HG03196 (cell line): ENCODE data around the gene HNRNPL.

Experiments used
- ATAC-seq: cut with Tn5 transposase; IDR thresholded peaks from one replicate; pipeline ENCODE4 v1.9.1; 2021; ENCODE audit not compliant: unreplicated experiment

Gene HNRNPL

DNA sequence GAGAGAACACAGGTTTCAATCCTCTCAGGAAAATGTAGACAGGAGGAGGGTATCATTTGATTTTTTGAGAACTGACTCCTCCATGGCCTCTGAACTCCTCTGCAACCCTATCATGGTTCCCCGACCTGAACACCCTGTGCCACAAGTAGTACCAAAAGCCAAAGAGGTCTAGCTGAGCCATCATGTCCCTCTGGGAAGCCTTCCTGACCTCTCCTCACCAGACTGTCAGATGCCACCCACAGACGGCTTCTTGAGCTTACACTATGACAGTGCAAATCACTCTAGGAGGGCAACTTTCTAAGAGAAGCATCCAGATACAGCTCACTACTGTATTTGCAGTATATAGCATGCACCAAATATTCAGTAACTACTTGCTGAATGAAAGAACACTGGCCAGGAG, 3.7 kb downstream of the HNRNPL start:
- no peak for ATAC-seq

DNA sequence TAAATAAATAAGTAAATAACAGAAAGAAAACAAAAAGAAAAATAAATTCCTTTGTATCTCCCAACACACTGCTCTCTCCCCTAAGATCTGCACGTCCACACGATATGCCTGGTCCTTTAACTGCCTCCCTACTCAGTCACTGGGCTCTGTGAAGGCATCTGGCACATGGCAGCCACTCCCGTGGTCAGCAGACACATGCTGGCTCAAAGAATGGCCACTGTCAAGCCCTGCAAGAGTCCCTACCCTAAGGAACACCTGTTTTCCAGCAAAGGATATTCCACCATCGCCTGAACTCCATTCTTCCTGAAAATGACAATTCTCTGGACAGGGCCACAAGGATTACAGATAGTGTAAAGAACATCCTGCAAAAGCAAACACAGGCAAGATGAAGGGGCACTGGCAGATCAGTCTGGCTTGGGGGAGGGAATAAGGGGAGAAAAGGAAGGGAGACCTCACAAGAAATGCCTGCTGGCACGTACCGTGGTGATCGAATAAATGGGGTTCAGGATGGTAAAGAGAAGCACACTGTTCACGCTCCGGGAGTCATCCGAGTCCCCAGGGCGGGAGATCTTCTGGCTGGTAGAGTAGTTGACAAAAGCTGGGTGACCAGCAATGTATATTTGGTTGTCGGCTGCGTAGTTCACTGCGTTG, 4.3 kb downstream of the HNRNPL start:
- ATAC-seq: no peak

DNA sequence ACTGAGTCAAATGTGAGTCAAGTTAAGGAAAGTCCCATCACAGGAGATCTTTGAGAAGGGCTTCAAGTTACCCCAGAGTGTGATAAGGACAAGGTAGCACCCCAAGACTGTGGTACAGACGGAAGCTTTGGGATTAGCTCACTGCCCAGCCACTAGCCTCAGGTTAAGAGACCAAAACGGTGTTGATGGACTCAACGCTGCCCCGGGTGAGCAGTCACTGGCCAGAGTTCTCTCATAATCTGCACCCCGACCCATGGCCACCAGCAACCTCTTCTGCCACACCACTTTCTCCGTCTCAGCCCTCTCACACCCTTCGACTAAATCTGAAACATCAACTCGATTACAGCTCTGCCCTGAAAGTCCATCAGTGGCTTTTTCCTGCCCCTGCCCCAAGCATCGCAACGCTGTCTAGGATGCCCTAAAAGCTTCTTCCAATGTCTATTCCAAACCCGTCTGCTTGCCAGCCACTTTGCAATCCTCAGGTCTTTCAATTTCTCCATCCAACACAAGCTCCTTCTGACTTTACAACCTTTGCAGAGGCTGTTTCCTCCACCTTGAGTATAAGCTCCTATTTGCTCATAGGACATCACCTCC, 5.6 kb downstream of the HNRNPL start:
- no peak for ATAC-seq

DNA sequence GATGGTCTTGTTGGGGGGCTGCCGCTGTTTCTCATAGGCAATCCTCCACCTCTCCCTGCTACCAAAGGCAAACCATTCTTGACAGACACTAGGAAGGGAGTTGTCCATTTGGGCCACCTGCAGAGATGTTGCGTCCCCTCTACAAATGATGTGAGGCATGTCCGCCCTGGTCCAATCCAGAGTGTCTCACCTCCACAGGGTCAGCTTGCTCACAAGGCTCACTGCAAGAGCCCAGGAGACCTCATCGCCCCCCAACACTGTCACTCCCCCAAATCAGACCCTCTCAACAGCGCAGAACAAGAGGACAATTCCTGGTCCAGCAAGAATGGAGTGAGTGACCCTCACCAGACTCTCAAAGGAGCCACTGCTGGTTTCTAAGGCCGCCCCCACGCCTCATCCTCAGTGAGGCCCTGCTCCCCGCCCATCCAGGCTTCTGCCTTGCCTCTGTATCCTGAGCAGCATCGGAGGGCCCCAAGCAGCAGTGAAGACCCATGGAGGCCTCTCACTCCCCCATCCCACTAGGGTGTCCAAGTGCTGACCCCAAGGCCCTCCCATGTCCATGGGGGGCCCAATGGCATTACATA, 6.5 kb downstream of the HNRNPL start:
- no peak for ATAC-seq

DNA sequence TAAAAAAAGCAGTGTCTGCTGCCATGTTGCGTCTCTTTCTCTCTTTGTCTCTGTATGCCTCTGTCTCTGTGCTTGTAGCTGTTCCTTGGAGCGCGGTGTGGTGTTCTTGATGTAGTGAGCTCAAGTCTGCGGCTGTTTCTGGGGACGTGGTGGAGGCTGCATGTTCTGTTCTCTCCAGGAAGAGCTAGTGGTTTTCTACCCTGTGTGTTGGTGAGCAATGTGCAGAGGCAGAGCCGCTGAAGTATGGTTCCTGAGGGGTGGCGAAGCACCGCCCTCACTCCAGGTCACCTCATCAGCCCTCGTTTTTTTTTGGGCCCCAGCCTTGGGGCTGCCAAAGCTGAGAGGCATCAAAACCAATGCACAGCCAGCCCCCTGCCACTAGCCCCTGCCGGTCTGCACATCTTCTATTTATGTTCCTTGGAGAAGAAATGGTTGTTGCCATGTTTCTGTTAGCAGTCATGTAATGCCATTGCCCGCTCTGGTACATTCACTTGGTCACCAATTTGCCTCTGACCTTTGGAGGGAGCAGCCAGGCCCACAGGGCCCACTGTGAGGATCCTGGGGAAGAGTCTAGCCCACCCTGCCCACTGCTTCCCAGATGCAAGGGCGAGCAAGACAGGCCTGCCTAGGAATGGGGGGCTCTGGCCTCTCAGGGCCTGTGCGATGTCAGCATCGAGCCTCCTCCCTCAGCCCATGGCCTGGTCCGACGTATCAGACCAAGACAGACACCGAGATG, 7.2 kb downstream of the HNRNPL start:
- no peak for ATAC-seq

DNA sequence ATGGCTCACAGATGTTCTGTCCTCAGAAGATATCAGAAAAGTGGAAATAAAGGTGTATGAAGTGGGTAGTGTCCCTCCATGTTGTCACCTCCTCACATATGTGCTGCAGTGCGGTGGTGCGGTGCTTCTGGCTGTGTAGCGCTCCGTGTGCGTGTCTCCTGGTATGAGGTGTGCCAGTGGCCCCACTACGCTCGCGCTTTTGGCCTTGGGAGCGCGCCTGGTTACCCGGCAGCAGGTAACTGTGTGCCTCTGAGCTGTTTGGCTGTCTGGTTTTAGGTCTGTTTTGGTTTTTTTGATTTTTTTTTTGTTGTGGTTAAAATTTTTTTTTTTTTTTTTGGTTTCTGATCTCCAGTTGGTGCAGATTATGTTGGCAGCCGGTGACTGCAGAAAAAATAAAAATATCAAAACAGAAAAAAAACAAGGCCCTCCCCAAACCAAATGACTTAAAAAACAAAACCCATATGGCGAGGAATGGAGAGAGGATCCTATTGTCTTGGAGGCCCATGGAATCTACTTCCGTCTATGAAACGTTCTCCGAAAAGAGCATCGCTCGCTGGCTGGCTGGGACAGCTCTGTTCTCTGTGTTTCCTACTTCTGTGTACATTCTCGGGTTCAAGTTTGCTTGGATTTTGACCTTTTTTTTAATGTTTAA, 7.9 kb downstream of the HNRNPL start:
- ATAC-seq: no peak

DNA sequence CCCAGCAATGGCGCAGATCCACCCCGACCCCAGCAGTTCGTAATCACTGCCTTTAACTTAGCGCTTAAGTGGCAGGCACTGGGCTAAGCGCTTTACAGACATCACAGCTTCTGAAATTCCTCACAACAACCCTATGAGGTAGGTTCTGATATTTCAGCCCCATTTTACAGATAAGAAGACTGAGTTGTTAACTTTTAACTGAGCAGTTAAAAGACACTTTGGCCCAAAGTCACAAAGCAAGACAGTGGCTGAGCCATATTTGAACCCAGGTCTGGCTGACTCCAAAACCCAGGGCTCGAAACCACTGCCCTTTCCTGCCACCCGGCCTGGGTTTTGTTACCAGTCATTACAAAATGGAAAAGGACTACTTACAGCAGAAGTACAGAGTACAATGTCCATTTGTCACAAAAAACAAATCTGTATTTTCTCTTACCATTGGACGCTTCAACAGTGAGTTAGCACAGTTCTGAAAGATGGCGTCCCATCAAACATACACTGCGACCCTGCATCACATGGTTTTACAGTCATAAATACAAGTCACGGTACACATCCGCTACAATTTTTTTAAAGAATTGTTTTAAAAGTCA, 8.5 kb downstream of the HNRNPL start:
- ATAC-seq: no peak

DNA sequence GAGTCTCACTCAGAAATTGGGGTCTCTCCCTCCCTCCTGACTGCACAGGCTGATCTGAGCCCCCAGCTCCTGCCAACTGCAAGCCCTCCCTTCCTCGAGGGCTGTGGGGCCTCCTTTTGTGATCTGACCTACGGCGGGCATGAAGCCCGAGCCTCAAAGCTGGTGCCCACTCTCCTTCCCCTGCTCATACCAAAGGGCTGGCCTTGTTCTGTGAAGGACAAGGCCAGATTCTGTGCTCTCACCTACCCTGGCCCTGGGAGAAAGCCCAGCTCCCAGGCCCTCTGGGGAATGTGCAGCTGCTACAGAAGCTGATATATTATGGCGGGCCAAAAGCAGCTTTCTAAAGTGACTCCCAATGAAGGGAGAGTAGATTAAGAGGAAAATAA, 9.2 kb downstream of the HNRNPL start:
- ATAC-seq: no peak

DNA sequence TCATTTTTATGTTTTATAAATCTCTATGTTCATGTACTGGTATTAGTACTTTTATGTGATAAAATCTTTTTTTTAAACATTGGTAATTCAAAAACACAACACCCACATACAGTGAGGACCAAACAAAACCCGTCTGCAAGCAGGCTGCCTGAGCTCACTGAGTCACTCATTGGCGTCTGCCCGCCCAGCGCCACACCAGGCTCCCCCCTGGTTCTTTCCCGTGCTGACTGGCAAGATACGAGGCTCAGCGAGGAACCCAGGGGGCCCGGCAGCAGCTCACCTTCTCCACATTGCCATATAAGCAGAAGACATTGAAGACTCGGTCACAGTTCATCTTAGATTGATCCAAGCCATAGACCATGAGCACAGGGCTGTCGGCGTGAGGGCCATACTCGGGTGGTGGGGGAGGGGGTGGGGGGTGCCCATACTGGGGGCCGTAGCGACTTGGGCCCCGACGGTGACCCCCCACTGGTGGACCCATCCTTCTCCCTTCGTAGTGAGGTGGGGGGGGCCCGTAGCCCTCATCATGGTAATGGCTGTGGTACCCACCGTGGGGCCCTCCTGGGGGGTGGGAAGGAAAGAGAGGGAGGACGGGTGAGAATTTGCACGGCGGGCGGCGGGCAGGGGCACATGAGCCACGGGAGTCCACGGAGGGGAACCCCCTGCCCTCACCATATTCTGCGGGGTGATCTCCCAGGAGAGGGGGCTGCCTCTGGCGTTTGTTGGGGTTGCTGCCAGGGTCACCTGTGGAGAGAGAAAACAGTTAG, 9.8 kb downstream of the HNRNPL start:
- ATAC-seq: no peak

DNA sequence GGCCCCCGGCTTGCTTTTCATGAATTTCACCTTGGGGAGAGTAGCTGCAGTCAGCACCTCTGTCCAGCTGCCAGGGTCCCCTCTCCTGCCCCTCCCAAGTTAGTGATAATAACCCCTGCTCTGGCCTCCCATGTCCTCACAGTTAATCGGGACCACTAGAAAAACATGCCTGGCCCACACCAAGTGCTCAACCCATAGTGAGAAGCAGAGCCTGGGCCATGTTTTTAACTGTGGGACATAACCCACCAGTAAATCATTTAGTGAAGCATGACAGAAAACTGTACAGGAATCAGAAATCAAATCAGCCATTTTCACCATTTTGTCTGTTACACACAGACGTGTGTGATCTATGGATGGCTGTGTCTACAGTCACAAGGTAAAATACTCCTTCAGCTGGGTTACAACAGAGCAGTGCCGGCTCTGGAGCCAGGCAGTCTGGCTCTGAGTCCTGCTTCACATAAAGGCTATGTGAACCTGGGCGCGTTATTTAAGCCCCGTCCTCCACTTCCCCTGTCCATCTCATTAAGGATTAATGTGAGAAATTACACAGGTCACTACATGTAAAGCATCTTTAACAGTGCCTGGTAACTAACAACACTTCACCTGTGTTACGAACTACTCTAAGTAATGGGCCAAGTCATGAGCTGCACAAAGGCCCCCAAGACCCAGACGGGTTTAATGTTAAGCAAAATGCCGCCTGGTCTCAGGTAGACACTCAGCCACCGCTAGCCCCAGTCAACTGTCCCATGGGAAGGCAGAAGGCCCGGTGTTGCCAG, 10.6 kb downstream of the HNRNPL start:
- ATAC-seq: no peak

DNA sequence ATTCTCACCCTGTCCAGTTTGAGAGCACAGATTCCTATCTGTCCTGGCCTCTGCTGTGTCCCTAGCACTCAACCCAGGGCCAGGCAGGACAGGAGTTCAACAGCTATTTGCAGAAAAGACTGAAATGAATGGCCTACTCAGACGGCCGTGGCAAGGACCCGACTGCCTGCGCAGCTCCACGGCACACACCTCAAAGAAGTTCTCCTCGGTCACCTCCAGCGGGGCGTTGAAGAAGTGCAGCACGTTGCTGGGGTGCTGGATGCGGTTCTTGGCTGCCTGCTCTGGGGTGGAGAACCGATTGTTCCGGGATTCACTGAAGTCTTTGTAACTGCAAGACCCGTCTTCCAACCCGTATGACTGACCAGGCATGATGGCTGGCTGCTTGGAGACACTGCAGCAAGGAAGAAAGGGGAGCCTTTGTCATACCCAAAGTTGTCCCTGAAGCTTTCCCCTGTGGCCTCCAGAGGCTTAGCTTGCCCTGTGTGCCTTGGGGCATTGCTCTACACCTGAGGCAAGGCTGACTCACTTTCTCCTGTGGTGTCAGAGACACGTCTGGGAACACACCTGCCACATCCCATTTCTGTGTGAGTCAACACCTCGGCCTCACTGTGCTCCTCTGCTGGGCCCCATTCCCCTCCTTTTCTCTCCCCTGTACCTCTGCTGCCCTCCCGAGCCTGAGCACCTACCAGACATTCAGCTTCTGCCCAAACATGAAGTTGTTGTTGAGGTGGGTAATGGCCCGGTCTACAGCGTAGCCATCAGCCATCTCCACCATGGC, 11.4 kb downstream of the HNRNPL start:
- ATAC-seq: no peak

DNA sequence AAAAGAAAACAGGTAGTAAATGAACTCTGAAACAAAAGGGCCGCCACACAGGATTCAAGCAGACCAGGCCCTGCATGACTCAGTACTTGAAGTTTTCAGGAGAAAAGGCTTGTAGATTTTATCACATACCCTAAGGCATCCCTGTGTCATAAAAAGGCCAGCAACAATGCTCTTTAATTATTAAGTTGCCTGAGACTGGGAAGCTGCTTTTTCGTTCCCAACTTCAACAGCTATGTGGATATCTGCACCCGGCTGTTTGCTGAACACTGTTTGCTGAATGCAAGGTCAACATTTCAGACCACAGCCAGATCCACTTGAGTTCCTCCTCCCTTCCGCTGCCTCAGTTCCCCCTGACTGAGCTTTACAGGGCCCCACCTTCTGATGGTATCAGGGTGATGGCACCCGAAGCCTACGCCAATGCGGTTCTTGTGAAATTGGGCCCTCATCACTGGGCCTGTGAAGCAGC, 12.1 kb downstream of the HNRNPL start:
- no peak for ATAC-seq

DNA sequence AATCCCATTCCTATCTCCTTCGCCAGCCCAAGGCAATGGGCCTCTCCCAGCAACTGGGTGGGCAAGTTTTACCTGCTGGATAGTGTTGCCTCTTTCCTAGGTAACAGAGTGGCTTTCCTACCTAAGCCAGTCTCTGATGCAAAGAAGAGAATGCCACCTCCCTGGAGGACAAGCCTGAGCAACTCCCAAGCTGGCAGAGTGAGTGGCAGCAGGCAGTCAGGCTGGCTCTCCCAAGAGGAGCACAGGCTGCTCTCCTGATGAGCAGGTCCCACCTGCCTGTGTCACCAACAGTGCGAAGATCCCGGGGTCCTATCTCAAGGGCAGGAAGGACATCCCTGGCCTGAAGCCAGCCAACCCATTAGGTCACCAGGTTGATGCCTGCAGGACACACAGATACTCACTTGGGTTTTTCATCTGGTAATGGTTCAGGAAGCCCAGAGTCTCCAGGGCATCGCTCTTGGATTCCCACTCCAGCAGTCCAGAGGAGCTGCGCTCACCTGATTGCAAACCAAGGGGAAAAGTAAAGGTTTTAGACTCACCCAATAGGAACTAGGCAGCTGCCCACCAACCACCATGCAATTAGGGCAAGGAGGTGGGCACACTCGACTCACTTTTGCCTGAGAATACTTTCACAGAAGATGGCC, 12.7 kb downstream of the HNRNPL start:
- ATAC-seq: no peak

DNA sequence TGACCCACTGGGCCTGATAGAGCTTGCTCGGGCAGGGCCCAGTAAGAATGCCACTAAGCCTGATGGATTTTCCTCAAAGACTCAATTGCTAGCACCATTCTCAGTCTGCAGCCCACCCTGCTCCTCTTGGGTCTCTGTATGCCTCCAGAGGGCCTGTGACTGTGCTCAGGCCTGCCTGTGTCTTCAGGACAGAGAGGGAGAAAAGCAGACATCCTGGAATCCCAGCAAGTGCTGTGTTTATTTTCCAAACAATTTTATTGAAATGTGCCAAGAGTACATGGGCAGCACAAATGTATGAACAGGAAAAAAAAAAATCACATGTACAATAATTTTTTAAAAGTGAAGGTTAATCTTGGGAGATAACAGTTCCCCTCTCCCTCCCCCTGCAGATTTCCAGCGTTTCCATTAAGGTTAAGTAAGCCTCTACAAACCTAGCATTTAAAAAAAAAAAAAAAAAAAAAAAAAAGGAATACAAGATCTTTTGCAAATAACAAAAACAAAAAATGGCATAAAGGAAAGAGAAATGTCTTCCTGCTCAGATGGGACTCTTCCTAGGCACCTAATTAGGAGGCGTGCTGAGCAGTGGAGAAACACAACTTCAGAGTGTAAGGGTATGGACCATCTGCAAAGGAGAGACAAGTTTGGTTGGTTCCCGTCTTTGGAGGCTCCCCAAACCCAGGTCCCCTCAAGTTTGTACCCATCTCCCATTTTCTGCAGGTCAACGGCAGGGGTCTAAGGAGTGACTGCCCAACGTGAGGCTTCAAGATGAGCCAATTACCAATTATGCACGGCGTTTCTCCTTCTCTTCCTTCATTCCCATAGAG, 13.4 kb downstream of the HNRNPL start:
- no peak for ATAC-seq

DNA sequence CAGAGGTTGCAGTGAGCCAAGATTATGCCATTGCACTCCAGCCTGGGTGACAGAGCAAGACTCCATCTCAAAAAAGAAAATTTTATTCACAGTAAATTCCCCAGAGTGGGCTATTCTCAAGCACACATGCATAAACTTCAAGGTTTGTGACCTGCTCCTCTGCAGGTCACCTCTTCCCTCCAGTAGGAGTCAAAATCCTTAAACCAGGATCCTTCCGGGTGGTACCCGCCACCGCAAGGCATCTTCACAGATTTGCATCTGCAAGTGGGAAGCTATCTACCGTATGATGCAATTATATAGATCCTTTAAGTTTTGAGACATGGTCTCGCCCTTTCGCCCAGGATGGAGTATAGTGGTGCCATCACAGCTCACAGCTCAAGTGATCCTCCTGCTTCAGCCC, 15.2 kb downstream of the HNRNPL start:
- no peak for ATAC-seq

DNA sequence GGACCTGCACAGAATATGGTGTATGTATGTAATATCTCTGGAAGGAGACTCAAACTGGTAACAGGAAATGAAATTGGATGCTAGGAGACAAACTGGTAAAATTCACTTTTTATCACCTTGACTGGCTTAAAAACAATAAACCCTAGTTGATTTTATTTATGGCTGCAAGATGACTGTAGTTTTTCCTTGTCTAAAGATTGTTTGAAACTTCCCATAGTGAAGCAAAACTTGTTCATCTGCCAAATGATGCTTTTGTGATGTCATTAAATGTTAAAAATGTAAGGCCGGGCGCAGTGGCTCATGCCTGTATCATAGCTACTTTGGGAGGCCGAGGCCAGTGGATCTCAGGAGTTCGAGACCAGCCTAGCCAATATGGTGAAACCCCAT, 15.7 kb downstream of the HNRNPL start:
- ATAC-seq: no peak

DNA sequence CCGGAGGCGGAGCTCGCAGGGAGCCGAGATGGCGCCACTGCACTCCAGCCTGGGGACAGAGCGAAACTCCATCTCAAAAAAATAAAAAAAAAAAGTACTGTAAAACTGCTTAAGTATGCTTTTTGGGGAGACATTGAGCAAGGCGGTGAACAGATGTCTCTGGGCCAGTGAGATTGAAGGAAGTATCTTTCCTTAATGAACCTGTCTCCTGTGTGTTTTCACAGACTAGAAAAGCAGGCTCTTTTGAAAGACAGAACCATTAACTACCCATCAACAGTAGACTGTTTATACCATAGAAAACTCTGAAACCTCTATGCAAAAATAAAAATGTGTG, 16.7 kb downstream of the HNRNPL start:
- ATAC-seq: no peak

DNA sequence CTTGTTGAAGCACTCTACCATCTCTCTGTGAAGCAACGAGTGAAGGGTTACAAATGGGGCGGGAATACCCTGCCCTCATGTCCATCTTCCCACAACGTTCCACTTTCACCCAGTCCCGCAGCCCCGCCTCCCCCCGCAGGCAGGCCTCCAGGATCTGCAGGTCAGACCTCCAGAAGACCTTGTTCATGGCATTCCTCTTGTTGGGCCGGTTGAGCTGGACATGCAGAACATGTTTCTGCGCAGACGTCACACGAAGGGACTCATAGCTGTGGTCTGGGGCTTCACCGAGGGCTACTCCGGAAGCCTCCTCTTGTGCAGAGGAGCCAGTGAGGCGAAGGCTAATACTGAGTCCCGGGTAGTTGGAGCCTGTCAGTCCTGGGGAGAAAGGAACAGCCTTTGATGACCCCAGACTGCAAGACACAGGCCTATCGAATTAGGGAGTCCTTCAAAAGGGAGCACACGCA, 18.6 kb downstream of the HNRNPL start:
- peak; percentile 32 for ATAC-seq
